ENCODE measurements around the gene INS.

- no peak for TF ChIP-seq POLR2A (IDR thresholded peaks at IDR 0.05; ENCODE audit: low read length)
- TF ChIP-seq CHD2 (IDR thresholded peaks at IDR 0.05; ENCODE audit: low read length, partially characterized antibody): no peak
- no peak for TF ChIP-seq CTCF (IDR thresholded peaks at IDR 0.05)
- no peak for TF ChIP-seq MAFK (IDR thresholded peaks at IDR 0.05; ENCODE audit: partially characterized antibody)
- no peak for TF ChIP-seq EP300 (IDR thresholded peaks at IDR 0.05)
- TF ChIP-seq MYC (IDR thresholded peaks at IDR 0.05; ENCODE audit: borderline replicate concordance, low read length): no peak
- no peak for TF ChIP-seq JUNB (IDR thresholded peaks at IDR 0.05)
Measured at GRCh38 chr11:2149460-2149859, 11.5 kb downstream of the INS start.

Measured in A549 (cell line).